Large intestine (tissue), 3 donors: ENCODE data around the gene UBE3A. TPM values are rescaled to one million over a fixed set of nuclear protein-coding genes. Genes with fewer than 3 reads are reported as not detected.
"Not testable (repeated sequence)": the region's sequence is repeated elsewhere in the genome, so short reads cannot be mapped to it uniquely, and the experiment has no call there.

Experiments
- DNase-seq, 2 donors: peaks; one replicate each; pipeline versions ENCODE4 v3.0.0 to v3.0.0-alpha.2; 2013
- H3K27ac ChIP-seq: one replicate; pipeline ENCODE4 v1.5.1; 2013; ENCODE audit warnings: low read length
- H3K27me3 ChIP-seq: 2 replicates; pipeline ENCODE4 v1.6.1; 2013; ENCODE audit warnings: low read length; ENCODE audit not compliant: control insufficient read depth, insufficient read depth
- H3K36me3 ChIP-seq: 2 replicates; pipeline ENCODE4 v1.6.1; 2013; ENCODE audit warnings: low read length; ENCODE audit not compliant: control insufficient read depth, insufficient read depth
- H3K4me1 ChIP-seq: one replicate; pipeline ENCODE4 v1.6.1; 2013; ENCODE audit warnings: low read length; ENCODE audit not compliant: control insufficient read depth, insufficient read depth
- H3K4me3 ChIP-seq: one replicate; pipeline ENCODE4 v1.5.1; 2013; ENCODE audit warnings: low read length
- H3K9me3 ChIP-seq: one replicate; pipeline ENCODE4 v1.6.1; 2013; ENCODE audit warnings: mild to moderate bottlenecking, low read depth, low read length, moderate library complexity; ENCODE audit not compliant: control insufficient read depth
- WGBS: methylation state at CpG from one replicate; pipeline ENCODE4 v1.1.5; 2013; ENCODE audit warnings: low lambda C conversion rate; ENCODE audit not compliant: insufficient coverage; 5-methylcytosine and 5-hydroxymethylcytosine counted together
- polyA plus RNA-seq: library from polyadenylated mRNA; unstranded; fragments of 120-200 nt; gene quantifications from one replicate; pipeline ENCODE4 v1.2.1, GENCODE V29; 2013

The UBE3A gene
- polyA plus RNA-seq, 1 donor, result 54.5 TPM

- H3K4me3 ChIP-seq, result no peak overlapping the region
- WGBS, result no CpG with 5 or more reads among the region's 10 CpGs
Observed at GRCh38 chr15:25468611-25469010, 29.8 kb upstream of the UBE3A start.

GRCh38 chr15:25465835-25466234 lies 27.0 kb upstream of the UBE3A start:
- DNase-seq, result no peak
- H3K27me3 ChIP-seq, result no peaks in the 10 kb centered on the region

More at GRCh38 chr15:25468611-25469010, 29.8 kb upstream of the UBE3A start:
- Histone ChIP-seq H3K9me3 (no peaks in the 10 kb centered on the region), H3K36me3 (no peaks in the 10 kb centered on the region), H3K27me3 (no peaks in the 10 kb centered on the region), H3K27ac (no peak overlapping the region), H3K4me1 (no peaks in the 10 kb centered on the region)
- no peak for DNase-seq

GRCh38 chr15:25464784-25465183 lies 26.0 kb upstream of the UBE3A start:
- Histone ChIP-seq H3K4me1 (no peaks in the 10 kb centered on the region), H3K4me3 (no peak overlapping the region), H3K9me3 (no peaks in the 10 kb centered on the region), H3K27me3 (no peaks in the 10 kb centered on the region), H3K36me3 (no peaks in the 10 kb centered on the region), H3K27ac (no peak overlapping the region)
- no peak for DNase-seq
- WGBS, result 82% methylated on average over 2 of the region's 2 CpGs

More at GRCh38 chr15:25465835-25466234, 27.0 kb upstream of the UBE3A start:
- Histone ChIP-seq H3K4me1 (no peaks in the 10 kb centered on the region), H3K36me3 (no peaks in the 10 kb centered on the region), H3K27ac (no peak overlapping the region), H3K9me3 (no peaks in the 10 kb centered on the region), H3K4me3 (no peak overlapping the region)
- WGBS, result no CpG with 5 or more reads among the region's 1 CpG

- no peak overlapping the region for H3K4me3 ChIP-seq
- DNase-seq, result no peak
- H3K36me3 ChIP-seq, result no peaks in the 10 kb centered on the region
- H3K9me3 ChIP-seq, result no peaks in the 10 kb centered on the region
- no peak overlapping the region for H3K27ac ChIP-seq
- WGBS, result no CpG with 5 or more reads among the region's 1 CpG
- H3K4me1 ChIP-seq, result no peaks in the 10 kb centered on the region
- no peaks in the 10 kb centered on the region for H3K27me3 ChIP-seq
Observed at GRCh38 chr15:25464383-25464782, 25.6 kb upstream of the UBE3A start.

GRCh38 chr15:25456196-25456595 lies 17.4 kb upstream of the UBE3A start:
- H3K27me3 ChIP-seq, result no peaks in the 10 kb centered on the region
- no peaks in the 10 kb centered on the region for H3K4me1 ChIP-seq
- H3K36me3 ChIP-seq, result no peaks in the 10 kb centered on the region
- peaks cover 3% of the 10 kb centered on the region for H3K9me3 ChIP-seq
- H3K4me3 ChIP-seq, result no peak overlapping the region
- no peak overlapping the region for H3K27ac ChIP-seq
- 33% methylated on average over 1 of the region's 3 CpGs for WGBS
- no peak for DNase-seq

GRCh38 chr15:25455226-25455625 lies 16.4 kb upstream of the UBE3A start:
- H3K9me3 ChIP-seq, result peaks cover 3% of the 10 kb centered on the region
- H3K36me3 ChIP-seq, result no peaks in the 10 kb centered on the region
- no peak overlapping the region for H3K4me3 ChIP-seq
- no peak overlapping the region for H3K27ac ChIP-seq
- H3K27me3 ChIP-seq, result no peaks in the 10 kb centered on the region
- DNase-seq, result no peak
- no peaks in the 10 kb centered on the region for H3K4me1 ChIP-seq
- WGBS, result no CpG with 5 or more reads among the region's 3 CpGs

- Histone ChIP-seq H3K36me3 (no peaks in the 10 kb centered on the region), H3K4me3 (no peak overlapping the region), H3K9me3 (peaks cover 3% of the 10 kb centered on the region), H3K4me1 (no peaks in the 10 kb centered on the region), H3K27ac (no peak overlapping the region), H3K27me3 (no peaks in the 10 kb centered on the region)
- 90% methylated on average over 2 of the region's 2 CpGs for WGBS
- no peak for DNase-seq
Observed at GRCh38 chr15:25454771-25455170, 15.9 kb upstream of the UBE3A start.

- H3K36me3 ChIP-seq, H3K9me3 ChIP-seq, DNase-seq, H3K27me3 ChIP-seq, H3K27ac ChIP-seq, H3K4me3 ChIP-seq, H3K4me1 ChIP-seq: not testable (repeated sequence)
- WGBS, result no CpG with 5 or more reads among the region's 5 CpGs
Observed at GRCh38 chr15:25453246-25453645, 14.4 kb upstream of the UBE3A start.

GRCh38 chr15:25451501-25451900 lies 12.7 kb upstream of the UBE3A start:
- Histone ChIP-seq H3K9me3 (peaks cover 3% of the 10 kb centered on the region), H3K27ac (no peak overlapping the region), H3K4me3 (no peak overlapping the region), H3K27me3 (no peaks in the 10 kb centered on the region), H3K4me1 (no peaks in the 10 kb centered on the region), H3K36me3 (no peaks in the 10 kb centered on the region)
- no CpG with 5 or more reads among the region's 1 CpG for WGBS
- DNase-seq, result no peak

- H3K27me3 ChIP-seq, result no peaks in the 10 kb centered on the region
- no peak for DNase-seq
- no peak overlapping the region for H3K27ac ChIP-seq
- H3K9me3 ChIP-seq, result peaks cover 3% of the 10 kb centered on the region
- H3K4me3 ChIP-seq, result no peak overlapping the region
- WGBS, result no CpG with 5 or more reads among the region's 1 CpG
- H3K36me3 ChIP-seq, result no peaks in the 10 kb centered on the region
- H3K4me1 ChIP-seq, result no peaks in the 10 kb centered on the region
Observed at GRCh38 chr15:25450163-25450562, 11.3 kb upstream of the UBE3A start.

GRCh38 chr15:25446076-25446475 lies 7.3 kb upstream of the UBE3A start:
- WGBS, result 88% methylated on average over 1 of the region's 3 CpGs
- no peaks in the 10 kb centered on the region for H3K36me3 ChIP-seq
- H3K4me1 ChIP-seq, result no peaks in the 10 kb centered on the region
- H3K9me3 ChIP-seq, result no peaks in the 10 kb centered on the region
- H3K27ac ChIP-seq, result no peak overlapping the region
- no peaks in the 10 kb centered on the region for H3K27me3 ChIP-seq
- no peak overlapping the region for H3K4me3 ChIP-seq
- DNase-seq, result no peak
